A549 (cell line): ENCODE measurements around the gene PAPLN. TPM values are rescaled to one million over a fixed set of nuclear protein-coding genes. Genes with fewer than 3 reads are reported as not detected.

Experiments used
- ATAC-seq, 2 experiments: fragments of 200-7000 bp in 1 of 2; fragments of >200 bp in 1 of 2; cut with Nextera tagmentation in 1 of 2; cut with Tn5 transposase in 1 of 2; 3 replicates each; pipeline versions ENCODE4 v1.8.0 to v1.9.1; 2018 to 2020; ENCODE audit warnings: mild to moderate bottlenecking in 1 of 2, moderate library complexity in 1 of 2
- CTCF ChIA-PET: fragments of 300-600 bp; sonication (Branson Sonifier 250); formaldehyde crosslinking; extraction: SDS; loops from one replicate; lab custom pipeline; 2021; ENCODE audit warnings: antibody characterized with exemption, inconsistent platforms; lab: Yijun Ruan, JAX
- POLR2A ChIA-PET: fragments of 350-600 bp; formaldehyde crosslinking; extraction: SDS; loops from one replicate; lab custom pipeline; 2021; ENCODE audit warnings: antibody characterized with exemption, inconsistent platforms; lab: Yijun Ruan, JAX
- DNase-seq, 2 experiments: peaks; one replicate each; pipeline versions ENCODE4 v3.0.0 to v3.0.0-alpha.2; 2011 to 2016; ENCODE audit warnings: low read depth in 1 of 2, low spot score in 1 of 2
- FAIRE-seq: peaks from 2 replicates; lab custom pipeline; 2011; peaks lifted over from hg19 to GRCh38; lab: Jason Lieb, UNC
- H3K27ac ChIP-seq, 2 experiments: fragments of >200 bp; sonication (Bioruptor Twin); formaldehyde crosslinking; 3 replicates each; pipeline ENCODE4 v1.5.1; 2016 to 2017
- H3K4me1 ChIP-seq: fragments of >200 bp; sonication (Bioruptor Twin); formaldehyde crosslinking; 3 replicates; pipeline ENCODE4 v1.6.1; 2016
- H3K4me2 ChIP-seq: fragments of >200 bp; sonication (Bioruptor Twin); formaldehyde crosslinking; 3 replicates; pipeline ENCODE4 v1.6.1; 2016
- H3K4me3 ChIP-seq: fragments of >200 bp; sonication (Bioruptor Twin); formaldehyde crosslinking; 3 replicates; pipeline ENCODE4 v1.5.1; 2016
- H3K9me3 ChIP-seq: fragments of >200 bp; sonication (Bioruptor Twin); formaldehyde crosslinking; 3 replicates; pipeline ENCODE4 v1.6.1; 2016
- CEBPB ChIP-seq, 2 experiments: fragments of >200 bp in 1 of 2; sonication (Bioruptor Twin) in 1 of 2; formaldehyde crosslinking in 1 of 2; IDR thresholded peaks; 2 replicates each; pipeline ENCODE4 v1.6.1; 2012 to 2016
- E2F6 ChIP-seq: IDR thresholded peaks from 2 replicates; pipeline ENCODE4 v1.6.1; 2012; ENCODE audit warnings: low read depth, borderline replicate concordance
- EP300 ChIP-seq, 2 experiments: fragments of >200 bp; sonication (Bioruptor Twin); formaldehyde crosslinking; IDR thresholded peaks; 2 replicates in 1 of 2; 3 replicates in 1 of 2; pipeline ENCODE4 v1.6.1; 2016 to 2017
- FOSB ChIP-seq: fragments of 250-450 bp; sonication (Bioruptor Pico); IDR thresholded peaks from 2 replicates; pipeline ENCODE4 v1.5.0; 2020; ENCODE audit warnings: mild to moderate bottlenecking, moderate library complexity
- FOSL2 ChIP-seq, 2 experiments: fragments of 450-650 bp in 1 of 2; fragments of >200 bp in 1 of 2; sonication (Bioruptor Twin) in 1 of 2; formaldehyde crosslinking; IDR thresholded peaks; 2 replicates each; pipeline versions ENCODE4 v1.5.0 to v1.6.1; 2016 to 2020; ENCODE audit warnings: mild to moderate bottlenecking in 1 of 2, moderate library complexity in 1 of 2
- HES2 ChIP-seq: fragments of >200 bp; sonication (Bioruptor Twin); formaldehyde crosslinking; IDR thresholded peaks from 2 replicates; pipeline ENCODE4 v1.6.1; 2016
- MAFK ChIP-seq: fragments of 450-650 bp; IDR thresholded peaks from 2 replicates; pipeline ENCODE4 v1.6.1; 2014; ENCODE audit not compliant: partially characterized antibody
- MYC ChIP-seq: IDR thresholded peaks from 2 replicates; pipeline ENCODE4 v1.6.1; 2012; ENCODE audit warnings: mild to moderate bottlenecking, inconsistent platforms, low read length, improper control_type of control experiment, borderline replicate concordance
- NFE2L2 ChIP-seq: fragments of 150-350 bp; conservative IDR thresholded peaks from 2 replicates; pipeline ENCODE4 v1.6.1; 2014; ENCODE audit warnings: low read length
- RFX5 ChIP-seq: fragments of 450-650 bp; IDR thresholded peaks from 2 replicates; pipeline ENCODE4 v1.7.1; 2014; ENCODE audit warnings: antibody characterized with exemption, mild to moderate bottlenecking, moderate library complexity
- USF2 ChIP-seq: fragments of 450-650 bp; IDR thresholded peaks from 2 replicates; pipeline ENCODE4 v1.6.1; 2014; ENCODE audit warnings: antibody characterized with exemption
- ZC3H11A ChIP-seq: fragments of 450-650 bp; IDR thresholded peaks from 2 replicates; pipeline ENCODE4 v1.6.1; 2014; ENCODE audit warnings: antibody characterized with exemption, mild to moderate bottlenecking
- WGBS: methylation state at CpG from one replicate; pipeline ENCODE4 v1.1.6; 2017; ENCODE audit errors: missing lambda C conversion rate; 5-methylcytosine and 5-hydroxymethylcytosine counted together
- polyA plus RNA-seq, 4 experiments: library from polyadenylated mRNA; depleted of rRNA in 3 of 4; stranded (reverse); fragments of >200 nt; fragmentation: RNase III in 1 of 4; extraction: RNeasy Plus Mini Kit Qiagen cat#74134 plus additional on column Dnase treatment in 1 of 4; gene quantifications; 2 replicates in 3 of 4; 3 replicates in 1 of 4; pipeline ENCODE4 v1.2.3, GENCODE V29; 2011 to 2017
- TF ChIP-seq, protein P1 (sequence below): fragments of 250-450 bp; sonication (Bioruptor Pico); IDR thresholded peaks from 2 replicates; pipeline ENCODE4 v1.5.0; 2020; ENCODE audit warnings: low read depth, mild to moderate bottlenecking, moderate library complexity
- TF ChIP-seq, protein P2 (sequence below): fragments of >200 bp; sonication (Bioruptor Twin); formaldehyde crosslinking; IDR thresholded peaks from 3 replicates; pipeline ENCODE4 v1.6.1; 2016

Gene PAPLN
- polyA plus RNA-seq, 2 of the 4 experiments (the other 2 are of a cell fraction), result 4.3 to 5.0 TPM

DNA sequence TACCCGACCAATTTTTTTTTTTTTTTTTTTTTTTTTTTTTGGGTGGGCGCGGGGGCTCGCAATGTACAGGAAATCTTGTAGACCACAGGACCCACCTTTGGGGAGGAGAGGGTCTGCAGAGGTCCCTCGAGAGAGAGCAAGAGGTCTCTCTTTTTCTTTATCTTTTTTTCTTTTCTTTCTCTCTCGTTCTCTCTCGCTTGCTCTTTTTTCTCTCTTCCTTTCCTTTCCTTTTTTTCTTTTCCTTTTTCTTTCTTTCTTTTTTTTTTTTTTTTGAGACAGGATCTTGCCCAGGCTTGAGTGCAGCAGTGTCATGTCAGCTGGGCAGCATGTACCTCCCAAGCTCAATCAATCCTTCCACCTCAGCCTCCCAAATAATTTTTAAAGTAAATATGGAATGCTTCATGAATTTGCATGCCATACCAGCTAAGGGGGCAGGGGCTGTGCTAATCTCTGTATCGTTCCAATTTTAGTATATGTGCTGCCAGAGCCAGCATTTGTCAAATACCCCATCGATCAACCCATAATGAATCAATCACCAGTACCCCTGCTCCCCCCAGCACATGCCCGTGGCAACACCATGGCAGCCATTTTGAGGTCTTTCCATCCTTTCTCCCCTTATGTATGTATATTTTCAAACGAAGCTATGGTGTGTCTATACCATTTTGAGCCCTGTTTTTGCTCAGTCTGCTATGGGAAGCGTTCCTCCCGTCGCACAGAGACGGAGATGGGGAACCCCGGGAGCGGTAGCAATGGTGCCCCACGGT is 9.3 kb downstream of the PAPLN start:
- no peak for TF ChIP-seq NFE2L2
- no peak for TF ChIP-seq FOSB (CRISPR knock-in tag)
- TF ChIP-seq, all 56 proteins: peak for 0
- H3K27ac ChIP-seq, result no peak overlapping the region
- CTCF ChIA-PET, result interaction anchor here (1.0 kb wide), 1 partner anchor 8 kb away, joined by 3 read pairs; no protein-coding TSS in a partner anchor
- no peak overlapping the region for H3K4me3 ChIP-seq
- no peaks in the 10 kb centered on the region for H3K9me3 ChIP-seq
- no peak overlapping the region for H3K4me2 ChIP-seq
- WGBS, result 83% methylated on average over 18 of the region's 18 CpGs
- FAIRE-seq, result no peak
- DNase-seq, result no peak
- no peaks in the 10 kb centered on the region for H3K4me1 ChIP-seq
- no peak for ATAC-seq
- POLR2A ChIA-PET, result no interaction called here

- 74% methylated on average over 7 of the region's 9 CpGs for WGBS
- CTCF ChIA-PET, result interaction anchor here (0.6 to 1.7 kb wide), 2 partner anchors 16 to 732 kb away, joined by 3 to 4 read pairs; no protein-coding TSS in a partner anchor
- DNase-seq (no peak), ATAC-seq (no peak), FAIRE-seq (no peak)
- Histone ChIP-seq H3K4me3 (no peak overlapping the region), H3K4me1 (no peaks in the 10 kb centered on the region), H3K4me2 (no peak overlapping the region), H3K27ac (no peak overlapping the region), H3K9me3 (no peaks in the 10 kb centered on the region)
- POLR2A ChIA-PET, result no interaction called here
- TF ChIP-seq EP300 (IDR thresholded peaks at IDR 0.05) (no peak), NFE2L2 (no peak), USF2 (no peak), ZC3H11A (no peak)
Observed at GRCh38 chr14:73248108-73248868, 11.0 kb downstream of the PAPLN start.

- WGBS, result 89% methylated on average over 1 of the region's 1 CpG
- ChIA-PET POLR2A (no interaction called here), CTCF (interaction anchor here (1.7 kb wide), 1 partner anchor 17 kb away, joined by 4 read pairs; no protein-coding TSS in a partner anchor)
- TF ChIP-seq MAFK (peak; percentile 68), E2F6 (no peak)
- FAIRE-seq (no peak), ATAC-seq (no peak), DNase-seq (no peak)
- Histone ChIP-seq H3K4me1 (no peaks in the 10 kb centered on the region), H3K9me3 (no peaks in the 10 kb centered on the region), H3K4me3 (no peak overlapping the region), H3K4me2 (no peak overlapping the region), H3K27ac (no peak overlapping the region)
Observed at GRCh38 chr14:73249108-73249507, 11.8 kb downstream of the PAPLN start.

GRCh38 chr14:73249564-73250316 is 12.4 kb downstream of the PAPLN start:
- Histone ChIP-seq H3K9me3 (no peaks in the 10 kb centered on the region), H3K4me1 (no peaks in the 10 kb centered on the region), H3K4me3 (no peak overlapping the region), H3K27ac (no peak overlapping the region), H3K4me2 (no peak overlapping the region)
- POLR2A ChIA-PET, result no interaction called here
- 81% methylated on average over 11 of the region's 13 CpGs for WGBS
- FAIRE-seq, result no peak
- no peak for TF ChIP-seq HES2
- no peak for DNase-seq
- CTCF ChIA-PET, result no interaction called here
- ATAC-seq, result no peak

GRCh38 chr14:73250317-73250713 is 13.0 kb downstream of the PAPLN start:
- CTCF ChIA-PET, result no interaction called here
- H3K4me2 ChIP-seq, result no peak overlapping the region
- H3K27ac ChIP-seq, result no peak overlapping the region
- ATAC-seq, result no peak
- WGBS, result 89% methylated on average over 11 of the region's 11 CpGs
- no peaks in the 10 kb centered on the region for H3K4me1 ChIP-seq
- DNase-seq, result no peak
- no peak overlapping the region for H3K4me3 ChIP-seq
- TF ChIP-seq RFX5 (no peak), FOSB (CRISPR knock-in tag) (no peak), MYC (no peak), CEBPB (IDR thresholded peaks at IDR 0.05) (no peak), FOSL2 (IDR thresholded peaks at IDR 0.05) (no peak), FOSL2 (CRISPR knock-in tag; IDR thresholded peaks at IDR 0.05) (no peak)
- TF ChIP-seq, protein P1, sequence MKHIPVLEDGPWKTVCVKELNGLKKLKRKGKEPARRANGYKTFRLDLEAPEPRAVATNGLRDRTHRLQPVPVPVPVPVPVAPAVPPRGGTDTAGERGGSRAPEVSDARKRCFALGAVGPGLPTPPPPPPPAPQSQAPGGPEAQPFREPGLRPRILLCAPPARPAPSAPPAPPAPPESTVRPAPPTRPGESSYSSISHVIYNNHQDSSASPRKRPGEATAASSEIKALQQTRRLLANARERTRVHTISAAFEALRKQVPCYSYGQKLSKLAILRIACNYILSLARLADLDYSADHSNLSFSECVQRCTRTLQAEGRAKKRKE (CRISPR knock-in tag), result no peak
- TF ChIP-seq, protein P2, sequence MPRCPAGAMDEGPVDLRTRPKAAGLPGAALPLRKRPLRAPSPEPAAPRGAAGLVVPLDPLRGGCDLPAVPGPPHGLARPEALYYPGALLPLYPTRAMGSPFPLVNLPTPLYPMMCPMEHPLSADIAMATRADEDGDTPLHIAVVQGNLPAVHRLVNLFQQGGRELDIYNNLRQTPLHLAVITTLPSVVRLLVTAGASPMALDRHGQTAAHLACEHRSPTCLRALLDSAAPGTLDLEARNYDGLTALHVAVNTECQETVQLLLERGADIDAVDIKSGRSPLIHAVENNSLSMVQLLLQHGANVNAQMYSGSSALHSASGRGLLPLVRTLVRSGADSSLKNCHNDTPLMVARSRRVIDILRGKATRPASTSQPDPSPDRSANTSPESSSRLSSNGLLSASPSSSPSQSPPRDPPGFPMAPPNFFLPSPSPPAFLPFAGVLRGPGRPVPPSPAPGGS, result no peak
- FAIRE-seq, result no peak
- no peaks in the 10 kb centered on the region for H3K9me3 ChIP-seq
- POLR2A ChIA-PET, result no interaction called here
